Effector memory CD4-positive, alpha-beta T cell (primary cell): ENCODE data around the gene UBL3.

Experiments
- DNase-seq, 3 donors: peaks; one replicate each; pipeline ENCODE4 v3.0.0-alpha.2; 2020
- H3K27ac ChIP-seq: 2 replicates; pipeline ENCODE4 v1.7.0; 2013; ENCODE audit warnings: mild to moderate bottlenecking, low read length, moderate library complexity; ENCODE audit not compliant: insufficient read depth, poor library complexity, severe bottlenecking
- H3K27me3 ChIP-seq: replicated peaks from 2 replicates; pipeline ENCODE4 v1.7.0; 2013; ENCODE audit warnings: mild to moderate bottlenecking, low read length; ENCODE audit not compliant: insufficient read depth, control insufficient read depth, poor library complexity, severe bottlenecking
- H3K36me3 ChIP-seq: 2 replicates; pipeline ENCODE4 v1.7.0; 2013; ENCODE audit warnings: mild to moderate bottlenecking, low read length, moderate library complexity; ENCODE audit not compliant: control insufficient read depth, insufficient read depth
- H3K4me1 ChIP-seq: 2 replicates; pipeline ENCODE4 v1.7.0; 2013; ENCODE audit warnings: low read length, mild to moderate bottlenecking; ENCODE audit not compliant: control insufficient read depth, insufficient read depth, poor library complexity, severe bottlenecking
- H3K4me3 ChIP-seq: 2 replicates; pipeline ENCODE4 v1.7.0; 2013; ENCODE audit warnings: low read length, low read depth, mild to moderate bottlenecking; ENCODE audit not compliant: insufficient read depth, poor library complexity, severe bottlenecking
- H3K9me3 ChIP-seq: 2 replicates; pipeline ENCODE4 v1.7.0; 2013; ENCODE audit warnings: mild to moderate bottlenecking, low read length, moderate library complexity; ENCODE audit not compliant: control insufficient read depth
- total RNA-seq, 3 donors: gene quantifications; one replicate each; lab custom pipeline; 2026; lab: John Stamatoyannopoulos, UW

UBL3 gene
- total RNA-seq, result 75.8 to 133 (median 89.6) reads per million in 3 donors

- no peaks in the 10 kb centered on the region for H3K9me3 ChIP-seq
- no peaks in the 10 kb centered on the region for H3K27me3 ChIP-seq
- H3K4me1 ChIP-seq, result peaks cover 9% of the 10 kb centered on the region
- H3K4me3 ChIP-seq, result peak within 1 kb of the TSS; percentile 98
- peak within 1 kb of the TSS; percentile 94 for H3K27ac ChIP-seq
- no peaks in the 10 kb centered on the region for H3K36me3 ChIP-seq
- peak; percentile 87 to 90 (median 88) for DNase-seq
These were observed at the start of gene UBL3 for GRCh38 chr13:29850213-29850898. TSS of gene UBL3 (minus strand) at chr13:29850617. CDS start at chr13:29849538, 1,079 bp downstream.

GRCh38 chr13:29897102-29897501 lies 46.7 kb upstream of the UBL3 start:
- Histone ChIP-seq H3K9me3 (no peaks in the 10 kb centered on the region), H3K4me1 (peaks cover 4% of the 10 kb centered on the region), H3K4me3 (no peak overlapping the region), H3K27me3 (no peaks in the 10 kb centered on the region), H3K27ac (no peak overlapping the region), H3K36me3 (no peaks in the 10 kb centered on the region)
- DNase-seq, result no peak

- no peaks in the 10 kb centered on the region for H3K36me3 ChIP-seq
- no peaks in the 10 kb centered on the region for H3K9me3 ChIP-seq
- no peaks in the 10 kb centered on the region for H3K27me3 ChIP-seq
- no peaks in the 10 kb centered on the region for H3K4me1 ChIP-seq
- H3K4me3 ChIP-seq, result no peak overlapping the region
- H3K27ac ChIP-seq, result no peak overlapping the region
- DNase-seq, result no peak
These were observed 43.0 kb upstream of the UBL3 start for GRCh38 chr13:29893438-29893837.

- H3K4me3 ChIP-seq, result no peak overlapping the region
- no peaks in the 10 kb centered on the region for H3K9me3 ChIP-seq
- DNase-seq, result no peak
- H3K27ac ChIP-seq, result no peak overlapping the region
- no peaks in the 10 kb centered on the region for H3K27me3 ChIP-seq
- no peaks in the 10 kb centered on the region for H3K36me3 ChIP-seq
- H3K4me1 ChIP-seq, result no peaks in the 10 kb centered on the region
These were observed 41.7 kb upstream of the UBL3 start for GRCh38 chr13:29892151-29892550.

- Histone ChIP-seq H3K9me3 (no peaks in the 10 kb centered on the region), H3K27ac (no peak overlapping the region), H3K4me3 (no peak overlapping the region), H3K4me1 (no peaks in the 10 kb centered on the region), H3K27me3 (no peaks in the 10 kb centered on the region), H3K36me3 (no peaks in the 10 kb centered on the region)
- DNase-seq, result no peak
These were observed 38.7 kb upstream of the UBL3 start for GRCh38 chr13:29889111-29889510.

GRCh38 chr13:29888306-29888705 lies 37.9 kb upstream of the UBL3 start:
- H3K36me3 ChIP-seq, result no peaks in the 10 kb centered on the region
- no peaks in the 10 kb centered on the region for H3K4me1 ChIP-seq
- H3K9me3 ChIP-seq, result no peaks in the 10 kb centered on the region
- DNase-seq, result no peak
- H3K27me3 ChIP-seq, result no peaks in the 10 kb centered on the region
- H3K27ac ChIP-seq, result no peak overlapping the region
- no peak overlapping the region for H3K4me3 ChIP-seq

GRCh38 chr13:29887686-29888085 lies 37.3 kb upstream of the UBL3 start:
- Histone ChIP-seq H3K27ac (no peak overlapping the region), H3K4me1 (no peaks in the 10 kb centered on the region), H3K4me3 (no peak overlapping the region), H3K9me3 (no peaks in the 10 kb centered on the region), H3K36me3 (no peaks in the 10 kb centered on the region), H3K27me3 (no peaks in the 10 kb centered on the region)
- no peak for DNase-seq

- Histone ChIP-seq H3K27me3 (no peaks in the 10 kb centered on the region), H3K27ac (no peak overlapping the region), H3K4me3 (no peak overlapping the region), H3K9me3 (no peaks in the 10 kb centered on the region), H3K36me3 (no peaks in the 10 kb centered on the region), H3K4me1 (no peaks in the 10 kb centered on the region)
- DNase-seq, result no peak
These were observed 36.7 kb upstream of the UBL3 start for GRCh38 chr13:29887030-29887557.

- no peaks in the 10 kb centered on the region for H3K36me3 ChIP-seq
- H3K27me3 ChIP-seq, result no peaks in the 10 kb centered on the region
- DNase-seq, result peak in 1 of 3 donors; percentile 4
- no peak overlapping the region for H3K27ac ChIP-seq
- H3K4me3 ChIP-seq, result no peak overlapping the region
- no peaks in the 10 kb centered on the region for H3K9me3 ChIP-seq
- H3K4me1 ChIP-seq, result no peaks in the 10 kb centered on the region
These were observed 36.0 kb upstream of the UBL3 start for GRCh38 chr13:29886446-29886845.

GRCh38 chr13:29885989-29886388 lies 35.6 kb upstream of the UBL3 start:
- Histone ChIP-seq H3K27ac (no peak overlapping the region), H3K4me1 (no peaks in the 10 kb centered on the region), H3K36me3 (no peaks in the 10 kb centered on the region), H3K27me3 (no peaks in the 10 kb centered on the region), H3K9me3 (no peaks in the 10 kb centered on the region), H3K4me3 (no peak overlapping the region)
- no peak for DNase-seq
